ENCODE data around the gene SMYD3. TPM values are rescaled to one million over a fixed set of nuclear protein-coding genes. Genes with fewer than 3 reads are reported as not detected.

Gene SMYD3
- total and polyA plus RNA-seq, 2 of the 4 experiments (the other 2 are of a cell fraction): 26.5 to 37.6 TPM

- Histone ChIP-seq H2BK120ac (ENCODE audit: low read depth, low read length) (no peak overlapping the region), H2BK5ac (ENCODE audit: low read depth, low read length, poor library complexity, severe bottlenecking) (no peak overlapping the region), H3K4me1 (ENCODE audit: control insufficient read depth, insufficient read depth, low read length) (peaks cover 4% of the 10 kb centered on the region; the same call in 1 of the 2 replicates), H3K23ac (ENCODE audit: low read depth, low read length) (no peak overlapping the region), H3K56ac (ENCODE audit: extremely low read depth, insufficient read depth, low read length) (no peak overlapping the region), H4K8ac (ENCODE audit: low read depth in 2 of 2, low read length in 2 of 2) (no peak overlapping the region), H3K4ac (ENCODE audit: low read depth, low read length) (0 out of 2 replicates have a peak overlapping the region, but pooled peaks have one; percentile 10), H3K14ac (replicated peaks; ENCODE audit: low read depth, low read length) (no peak overlapping the region), H3K18ac (ENCODE audit: low read depth, low read length) (no peak overlapping the region), H4K20me1 (ENCODE audit: insufficient read depth, low read length) (no peaks in the 10 kb centered on the region), H3K79me1 (ENCODE audit: low read depth in 1 of 2, low read length in 2 of 2) (0 out of 4 replicates have a peak, but pooled peaks cover 4 to 5% of the 10 kb centered on the region in 2 experiments), H2AK9ac (replicated peaks; ENCODE audit: low read depth, low read length, poor library complexity) (no peak overlapping the region), H2AFZ (replicated peaks; ENCODE audit: low read length, poor library complexity) (no peak overlapping the region), H3K27ac (ENCODE audit: insufficient read depth, low read length) (no peak overlapping the region), H3K4me3 (ENCODE audit: insufficient read depth, low read depth, low read length) (no peak overlapping the region), H3K9me3 (ENCODE audit: control insufficient read depth, insufficient read depth, low read length) (no peaks in the 10 kb centered on the region), H2BK15ac (ENCODE audit: low read depth, low read length) (no peak overlapping the region), H3K27me3 (ENCODE audit: control insufficient read depth, insufficient read depth, low read length) (no peaks in the 10 kb centered on the region), H4K91ac (ENCODE audit: insufficient read depth, low read depth, low read length) (no peak overlapping the region), H2AK5ac (ENCODE audit: low read depth, low read length) (no peak overlapping the region), H3K36me3 (ENCODE audit: control insufficient read depth, insufficient read depth, low read length) (no peaks in the 10 kb centered on the region), H3K4me2 (ENCODE audit: low read depth, low read length) (no peak overlapping the region), H3K9ac (ENCODE audit: low read depth, low read length) (no peak overlapping the region), H2BK20ac (ENCODE audit: low read depth, low read length) (no peak overlapping the region), H3K9me1 (ENCODE audit: insufficient read depth, low read length) (peaks cover 6% of the 10 kb centered on the region), H4K5ac (ENCODE audit: low read depth, low read length) (no peak overlapping the region)
- TF ChIP-seq RCOR1 (IDR thresholded peaks at IDR 0.05; ENCODE audit: insufficient replicate concordance, low read length) (no peak), USF2 (IDR thresholded peaks at IDR 0.05; ENCODE audit: low read depth, low read length) (no peak)
- ATAC-seq (ENCODE audit: low read depth) (no peak), DNase-seq (no peak)
- BruUV-seq (replicated peaks): no TSS peak
- intact Hi-C loops (cut with micrococcal nuclease) (no loop called here), in situ Hi-C loops (cut with MboI; ENCODE audit: low sequenced_read_pairs) (no loop called here), dilution Hi-C loops (cut with HindIII; ENCODE audit: low sequenced_read_pairs, unreplicated experiment) (no loop called here)
- WGBS, 2 experiments (ENCODE audit: extremely low coverage in 2 of 2, insufficient read length in 1 of 2): 60% methylated on average over 1 of the region's 5 CpGs; no CpG with 5 or more reads in 1 of the 2 experiments
- ChIA-PET CTCF (no interaction called here), POLR2A (ENCODE audit: unreplicated experiment) (no interaction called here)
Observed at GRCh38 chr1:246106342-246106763, 400.7 kb downstream of the SMYD3 start.
